Measurements from ENCODE around the gene ZBTB6. TPM values are rescaled to one million over a fixed set of nuclear protein-coding genes. Genes with fewer than 3 reads are reported as not detected.

Gene ZBTB6
- total RNA-seq, 1 experiment from 2014 or later, result 4.4 TPM

DNA sequence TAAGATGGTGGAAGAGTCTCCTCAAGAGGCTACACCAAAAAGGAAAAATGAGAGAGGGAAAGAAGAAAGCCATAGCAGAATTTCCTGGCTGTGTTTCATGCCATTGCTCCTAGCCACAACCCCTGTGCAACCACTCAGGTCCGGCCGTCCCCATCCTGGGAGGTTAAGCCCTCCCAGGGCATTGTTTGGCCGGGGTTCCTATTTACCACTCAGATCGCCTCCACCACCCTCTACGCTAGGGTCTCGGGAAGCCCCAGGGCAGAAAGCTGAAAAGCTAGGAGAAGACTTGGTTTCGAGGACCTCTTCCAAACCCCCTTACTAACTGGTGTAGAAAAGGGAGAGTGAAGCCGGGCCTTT, 8.7 kb downstream of the ZBTB6 start:
- H3K4me3 ChIP-seq (ENCODE audit: low read length), result peak overlapping the region; percentile 96
- BruUV-seq (replicated peaks), result TSS peak; percentile 53
- peak overlapping the region; percentile 99 for H3K9ac ChIP-seq (ENCODE audit: low read length)
- no peaks in the 10 kb centered on the region for H3F3A ChIP-seq (ENCODE audit: low read length, unreplicated experiment)
- H3K9me2 ChIP-seq (replicated peaks; ENCODE audit: low read length), result no peaks in the 10 kb centered on the region
- ATAC-seq, result peak; percentile 43
- H2AFZ ChIP-seq (ENCODE audit: low read length), result peak overlapping the region; percentile 94
- peaks cover 65% of the 10 kb centered on the region for H3K79me2 ChIP-seq (ENCODE audit: low read length)
- TF ChIP-seq, protein P1, sequence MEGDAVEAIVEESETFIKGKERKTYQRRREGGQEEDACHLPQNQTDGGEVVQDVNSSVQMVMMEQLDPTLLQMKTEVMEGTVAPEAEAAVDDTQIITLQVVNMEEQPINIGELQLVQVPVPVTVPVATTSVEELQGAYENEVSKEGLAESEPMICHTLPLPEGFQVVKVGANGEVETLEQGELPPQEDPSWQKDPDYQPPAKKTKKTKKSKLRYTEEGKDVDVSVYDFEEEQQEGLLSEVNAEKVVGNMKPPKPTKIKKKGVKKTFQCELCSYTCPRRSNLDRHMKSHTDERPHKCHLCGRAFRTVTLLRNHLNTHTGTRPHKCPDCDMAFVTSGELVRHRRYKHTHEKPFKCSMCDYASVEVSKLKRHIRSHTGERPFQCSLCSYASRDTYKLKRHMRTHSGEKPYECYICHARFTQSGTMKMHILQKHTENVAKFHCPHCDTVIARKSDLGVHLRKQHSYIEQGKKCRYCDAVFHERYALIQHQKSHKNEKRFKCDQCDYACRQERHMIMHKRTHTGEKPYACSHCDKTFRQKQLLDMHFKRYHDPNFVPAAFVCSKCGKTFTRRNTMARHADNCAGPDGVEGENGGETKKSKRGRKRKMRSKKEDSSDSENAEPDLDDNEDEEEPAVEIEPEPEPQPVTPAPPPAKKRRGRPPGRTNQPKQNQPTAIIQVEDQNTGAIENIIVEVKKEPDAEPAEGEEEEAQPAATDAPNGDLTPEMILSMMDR (conservative IDR thresholded peaks at IDR 0.05; ENCODE audit: low read depth, low read length), result no peak
- no peak for TF ChIP-seq EZH2phosphoT487 (IDR thresholded peaks at IDR 0.05; ENCODE audit: borderline replicate concordance, low read length)
- no peak for TF ChIP-seq EZH2 (IDR thresholded peaks at IDR 0.05; ENCODE audit: low read length, unreplicated experiment)
- CTCF ChIA-PET, result no interaction called here
- peak overlapping the region; percentile 82 for H3K4me2 ChIP-seq (ENCODE audit: low read length)
- H3K36me3 ChIP-seq (ENCODE audit: low read depth, low read length), result no peaks in the 10 kb centered on the region
- H4K20me1 ChIP-seq (ENCODE audit: low read length), result no peaks in the 10 kb centered on the region
- peak; percentile 18 for DNase-seq
- H3K27ac ChIP-seq (ENCODE audit: low read length), result peak overlapping the region; percentile 64
- POLR2A ChIA-PET (ENCODE audit: unreplicated experiment), result interaction anchor here (0.7 to 1.0 kb wide), 2 partner anchors 9 to 410 kb away, joined by 5 to 7 read pairs; no protein-coding TSS in a partner anchor
- H3K27me3 ChIP-seq (ENCODE audit: low read length), result no peaks in the 10 kb centered on the region
- intact Hi-C loops (cut with micrococcal nuclease), result loop anchor here (2.0 kb wide), 1 partner anchor 36 kb away; the partner anchor contains the start of gene RABGAP1
- peaks cover 10% of the 10 kb centered on the region; the same call in 1 of the 2 replicates for H3K4me1 ChIP-seq (ENCODE audit: insufficient read depth, low read length)
- H3K9me3 ChIP-seq (ENCODE audit: low read length), result no peaks in the 10 kb centered on the region

DNA sequence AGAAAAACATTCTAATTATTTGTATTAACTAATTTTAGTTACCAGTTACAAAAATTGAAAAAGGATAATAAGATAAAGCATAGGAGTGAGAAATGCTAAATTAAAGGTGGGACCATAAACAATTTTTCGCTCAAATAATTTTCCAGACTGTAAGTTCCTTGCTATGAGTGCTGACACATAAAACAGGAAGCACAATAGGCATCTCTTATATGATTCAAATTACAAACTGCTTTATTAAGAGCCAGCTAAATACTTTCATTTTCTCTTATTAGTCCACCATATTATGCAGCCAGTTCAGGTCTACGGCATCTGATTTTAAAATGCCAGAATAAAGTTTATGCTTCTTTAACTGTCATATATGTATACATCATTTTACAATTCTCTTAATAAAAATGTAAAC, 12.3 kb downstream of the ZBTB6 start:
- Histone ChIP-seq H4K20me1 (ENCODE audit: low read length) (no peaks in the 10 kb centered on the region), H3K36me3 (ENCODE audit: low read depth, low read length) (peaks cover 10% of the 10 kb centered on the region; the same call in 1 of the 2 replicates), H3K9ac (ENCODE audit: low read length) (peak overlapping the region; percentile 50; the same call in 1 of the 2 replicates), H3K79me2 (ENCODE audit: low read length) (peaks cover 88% of the 10 kb centered on the region), H3K4me1 (ENCODE audit: insufficient read depth, low read length) (peaks cover 19% of the 10 kb centered on the region), H3K4me3 (ENCODE audit: low read length) (peak overlapping the region; percentile 59), H3K27ac (ENCODE audit: low read length) (no peak overlapping the region), H3K27me3 (ENCODE audit: low read length) (no peaks in the 10 kb centered on the region), H3K4me2 (ENCODE audit: low read length) (peak overlapping the region; percentile 84), H3F3A (ENCODE audit: low read length, unreplicated experiment) (no peaks in the 10 kb centered on the region), H2AFZ (ENCODE audit: low read length) (peak overlapping the region; percentile 18; the same call in 1 of the 2 replicates), H3K9me2 (replicated peaks; ENCODE audit: low read length) (no peaks in the 10 kb centered on the region), H3K9me3 (ENCODE audit: low read length) (no peaks in the 10 kb centered on the region)
- ChIA-PET CTCF (no interaction called here), POLR2A (ENCODE audit: unreplicated experiment) (interaction anchor here (0.7 kb wide), 1 partner anchor 30 kb away, joined by 3 read pairs; the partner anchor contains the start of gene ZBTB26)
- peak; percentile 21 for DNase-seq
- TF ChIP-seq EZH2 (IDR thresholded peaks at IDR 0.05; ENCODE audit: low read length, unreplicated experiment) (no peak), EZH2phosphoT487 (IDR thresholded peaks at IDR 0.05; ENCODE audit: borderline replicate concordance, low read length) (no peak)
- TF ChIP-seq, protein P1 (conservative IDR thresholded peaks at IDR 0.05; ENCODE audit: low read depth, low read length), result no peak
- ATAC-seq, result no peak
- intact Hi-C loops (cut with micrococcal nuclease), result no loop called here
- no TSS peak for BruUV-seq (replicated peaks)

DNA sequence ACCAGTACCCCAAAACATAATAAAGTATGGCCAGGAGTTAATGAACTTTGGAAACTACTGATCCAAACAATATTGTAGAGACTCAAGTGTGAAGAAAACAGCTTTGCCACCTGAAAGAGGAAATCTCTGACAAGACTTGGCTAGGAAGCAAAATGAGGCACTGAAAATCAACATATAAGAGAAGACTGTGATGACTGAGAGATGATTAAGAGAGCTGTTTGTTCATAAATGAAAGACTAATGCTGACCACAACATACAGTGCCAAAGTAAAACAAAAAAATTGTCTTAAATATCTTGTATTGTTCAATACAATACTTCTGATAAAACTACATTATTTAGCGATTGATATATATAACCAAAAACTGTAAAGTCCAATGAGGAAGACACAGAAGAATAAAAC, 15.2 kb downstream of the ZBTB6 start:
- H3K9me2 ChIP-seq (replicated peaks; ENCODE audit: low read length), result no peaks in the 10 kb centered on the region
- ChIA-PET POLR2A (ENCODE audit: unreplicated experiment) (interaction anchor here (0.6 kb wide), 1 partner anchor 34 kb away, joined by 3 read pairs; no protein-coding TSS in a partner anchor), CTCF (no interaction called here)
- no peaks in the 10 kb centered on the region for H3K27me3 ChIP-seq (ENCODE audit: low read length)
- peak overlapping the region; percentile 1; the same call in 1 of the 2 replicates for H3K27ac ChIP-seq (ENCODE audit: low read length)
- DNase-seq, result peak; percentile 58
- H3K4me2 ChIP-seq (ENCODE audit: low read length), result peak overlapping the region; percentile 9; the same call in 1 of the 2 replicates
- ATAC-seq, result peak; percentile 75
- H3K79me2 ChIP-seq (ENCODE audit: low read length), result peaks cover 70% of the 10 kb centered on the region
- H3K9me3 ChIP-seq (ENCODE audit: low read length), result no peaks in the 10 kb centered on the region
- intact Hi-C loops (cut with micrococcal nuclease), result loop anchor here (2.0 kb wide), 1 partner anchor 37 kb away; no protein-coding TSS in a partner anchor
- TF ChIP-seq, protein P1 (conservative IDR thresholded peaks at IDR 0.05; ENCODE audit: low read depth, low read length), result no peak
- no peak for TF ChIP-seq EZH2 (IDR thresholded peaks at IDR 0.05; ENCODE audit: low read length, unreplicated experiment)
- no peak for TF ChIP-seq EZH2phosphoT487 (IDR thresholded peaks at IDR 0.05; ENCODE audit: borderline replicate concordance, low read length)
- no peak overlapping the region for H2AFZ ChIP-seq (ENCODE audit: low read length)
- H3K4me3 ChIP-seq (ENCODE audit: low read length), result no peak overlapping the region
- H4K20me1 ChIP-seq (ENCODE audit: low read length), result no peaks in the 10 kb centered on the region
- BruUV-seq (replicated peaks), result no TSS peak
- no peak overlapping the region for H3K9ac ChIP-seq (ENCODE audit: low read length)
- H3K36me3 ChIP-seq (ENCODE audit: low read depth, low read length), result peaks cover 15% of the 10 kb centered on the region; the same call in 1 of the 2 replicates
- H3K4me1 ChIP-seq (ENCODE audit: insufficient read depth, low read length), result peaks cover 19% of the 10 kb centered on the region
- H3F3A ChIP-seq (ENCODE audit: low read length, unreplicated experiment), result no peaks in the 10 kb centered on the region

All from PC-3 (cell line).